K562 (cell line): ENCODE measurements around the gene RHEBL1. TPM values are rescaled to one million over a fixed set of nuclear protein-coding genes. Genes with fewer than 3 reads are reported as not detected.
A peak's percentile ranks its signal among the peaks of the same experiment; 100 is the strongest.

ENCODE experiments used
- ATAC-seq: fragments of 200-7000 bp; cut with Tn5 transposase; 3 replicates; pipeline ENCODE4 v1.9.1; 2020; ENCODE audit warnings: moderate library complexity
- BruUV-seq: library from RNA; stranded (reverse); fragments of 400-500 nt; replicated peaks from 2 replicates; lab custom pipeline; 2021; lab: Mats Ljungman, UMichigan
- CTCF ChIA-PET: fragments of 300-600 bp; formaldehyde crosslinking; extraction: SDS; loops from one replicate; lab custom pipeline; 2021; ENCODE audit warnings: low intra/inter-chr PET ratio; lab: Yijun Ruan, JAX
- POLR2A ChIA-PET: fragments of 300-600, 350-650 bp; sonication (Branson Sonifier 250); formaldehyde crosslinking; extraction: SDS; loops from one replicate; lab custom pipeline; 2021; ENCODE audit warnings: antibody characterized with exemption, inconsistent platforms; lab: Yijun Ruan, JAX
- DNase-seq, 4 experiments: peaks; one replicate each; pipeline versions ENCODE4 v3.0.0 to v3.0.0-alpha.2; 2011 to 2018; ENCODE audit warnings: low spot score in 3 of 4, mixed read lengths in 3 of 4; ENCODE audit errors: extremely low read depth in 1 of 4
- FAIRE-seq: peaks from 2 replicates; lab custom pipeline; 2011; peaks lifted over from hg19 to GRCh38; lab: Jason Lieb, UNC
- H2AFZ ChIP-seq: 2 replicates; pipeline ENCODE4 v1.6.0; 2011; ENCODE audit warnings: low read depth, low read length, control low read depth, inconsistent platforms
- H3K27ac ChIP-seq: fragments of 200-600 bp; 3 replicates; pipeline ENCODE4 v1.8.0; 2011; ENCODE audit warnings: low read depth, mild to moderate bottlenecking, control low read depth, inconsistent platforms, low read length, moderate library complexity, mixed read lengths; ENCODE audit errors: extremely low read depth
- H3K27me3 ChIP-seq, 2 experiments: fragments of 300-600 bp in 1 of 2; 2 replicates in 1 of 2; 3 replicates in 1 of 2; pipeline versions ENCODE4 v1.6.0 to v1.8.0; 2011; ENCODE audit warnings: inconsistent platforms in 2 of 2, low read length in 2 of 2, mild to moderate bottlenecking in 1 of 2, mixed read lengths in 1 of 2, moderate library complexity in 1 of 2; ENCODE audit not compliant: control insufficient read depth in 2 of 2, insufficient read depth in 2 of 2
- H3K36me3 ChIP-seq: fragments of 300-600 bp; 3 replicates; pipeline ENCODE4 v1.8.0; 2011; ENCODE audit warnings: mild to moderate bottlenecking, low read length, inconsistent platforms; ENCODE audit not compliant: control insufficient read depth, insufficient read depth
- H3K4me1 ChIP-seq, 2 experiments: fragments of 200-600 bp in 1 of 2; replicated peaks in 1 of 2; 2 replicates in 1 of 2; 3 replicates in 1 of 2; pipeline versions ENCODE4 v1.5.1 to v1.8.0; 2011; ENCODE audit warnings: inconsistent platforms in 2 of 2, low read length in 2 of 2, mild to moderate bottlenecking in 1 of 2, mixed read lengths in 1 of 2, moderate library complexity in 1 of 2; ENCODE audit not compliant: control insufficient read depth in 2 of 2, insufficient read depth in 2 of 2
- H3K4me2 ChIP-seq: 2 replicates; pipeline ENCODE4 v1.6.1; 2011; ENCODE audit warnings: low read length, control low read depth, inconsistent platforms, mixed read lengths; ENCODE audit not compliant: insufficient read depth
- H3K4me3 ChIP-seq: fragments of 200-600 bp; sonication (generic), shearing (Covaris generic); 2 replicates; pipeline ENCODE4 v1.5.1; 2016; ENCODE audit warnings: control low read depth, inconsistent platforms
- H3K79me2 ChIP-seq: fragments of 200-600 bp; 3 replicates; pipeline ENCODE4 v1.8.0; 2011; ENCODE audit warnings: low read length, inconsistent platforms; ENCODE audit not compliant: control insufficient read depth, insufficient read depth
- H3K9ac ChIP-seq, 2 experiments: 2 replicates each; pipeline versions ENCODE4 v1.6.0 to v1.6.1; 2011; ENCODE audit warnings: low read depth in 2 of 2, low read length in 2 of 2, control low read depth in 1 of 2, inconsistent platforms in 1 of 2, mild to moderate bottlenecking in 1 of 2, mixed read lengths in 1 of 2; ENCODE audit not compliant: insufficient read depth in 1 of 2
- H3K9me1 ChIP-seq: one replicate; pipeline ENCODE4 v1.6.0; 2011; ENCODE audit warnings: inconsistent platforms, mild to moderate bottlenecking, low read length, moderate library complexity; ENCODE audit not compliant: control insufficient read depth, insufficient read depth
- H3K9me3 ChIP-seq: replicated peaks from 2 replicates; pipeline ENCODE4 v1.5.1; 2011; ENCODE audit warnings: low read depth, low read length, inconsistent platforms; ENCODE audit not compliant: control insufficient read depth, insufficient read depth
- H4K20me1 ChIP-seq: replicated peaks from 2 replicates; pipeline ENCODE4 v1.6.1; 2011; ENCODE audit warnings: low read length, inconsistent platforms, mixed read lengths; ENCODE audit not compliant: control insufficient read depth, insufficient read depth
- CREB1 ChIP-seq, 2 experiments: sonication (generic) in 1 of 2; formaldehyde crosslinking in 1 of 2; IDR thresholded peaks; 2 replicates each; pipeline versions ENCODE4 v1.6.1 to v1.8.0; 2012 to 2022; ENCODE audit warnings: inconsistent platforms in 1 of 2, mild to moderate bottlenecking in 1 of 2, missing genetic modification reagents in 1 of 2, moderate library complexity in 1 of 2
- CSDE1 ChIP-seq, 2 experiments: fragments of 450-650 bp; IDR thresholded peaks; 2 replicates each; pipeline ENCODE4 v1.6.1; 2016; ENCODE audit warnings: mild to moderate bottlenecking in 1 of 2
- EHMT2 ChIP-seq: fragments of 450-650 bp; IDR thresholded peaks from 2 replicates; pipeline ENCODE4 v1.6.1; 2018; ENCODE audit warnings: antibody characterized with exemption
- ESRRA ChIP-seq: fragments of 450-650 bp; IDR thresholded peaks from 2 replicates; pipeline ENCODE4 v1.6.1; 2014; ENCODE audit warnings: low read depth, mild to moderate bottlenecking, moderate library complexity, borderline replicate concordance
- FOXO4 ChIP-seq: fragments of 450-650 bp; formaldehyde crosslinking; IDR thresholded peaks from 2 replicates; pipeline ENCODE4 v1.4.0; 2020; ENCODE audit warnings: mild to moderate bottlenecking, moderate library complexity
- NFIC ChIP-seq: fragments of 450-650 bp; IDR thresholded peaks from 2 replicates; pipeline ENCODE4 v1.6.1; 2017; ENCODE audit warnings: mild to moderate bottlenecking, inconsistent platforms
- PRMT5 ChIP-seq: sonication (generic); formaldehyde crosslinking; IDR thresholded peaks from 2 replicates; pipeline ENCODE4 v1.5.0; 2020; ENCODE audit warnings: missing genetic modification reagents
- SMAD4 ChIP-seq: fragments of 250-450 bp; sonication (Bioruptor Pico); conservative IDR thresholded peaks from 2 replicates; pipeline ENCODE4 v1.8.0; 2021; ENCODE audit warnings: inconsistent platforms, mild to moderate bottlenecking, moderate library complexity
- TBP ChIP-seq: optimal IDR thresholded peaks from 2 replicates; pipeline ENCODE3; 2011; ENCODE audit warnings: low read depth, low read length, improper control_type of control experiment
- ZBTB33 ChIP-seq: sonication (generic); formaldehyde crosslinking; IDR thresholded peaks from 2 replicates; pipeline ENCODE4 v1.8.1; 2023; ENCODE audit warnings: mild to moderate bottlenecking, missing genetic modification reagents
- ZNF449 ChIP-seq: fragments of 250-450 bp; sonication (Bioruptor Pico); IDR thresholded peaks from 2 replicates; pipeline ENCODE4 v1.8.0; 2022; ENCODE audit warnings: moderate library complexity, mild to moderate bottlenecking, inconsistent platforms
- WGBS: fragments of 100-300 bp; shearing (Covaris generic); methylation state at CpG from one replicate; pipeline ENCODE4 v1.1.6; 2016; ENCODE audit warnings: low coverage, mixed read lengths; ENCODE audit not compliant: insufficient coverage; ENCODE audit errors: missing lambda C conversion rate; 5-methylcytosine and 5-hydroxymethylcytosine counted together
- in situ Hi-C: fragments of 300-500 bp; cut with MboI; formaldehyde crosslinking; loops from 4 replicates; pipeline ENCODE4 v1.15.0; 2018; ENCODE audit warnings: inconsistent platforms, mixed read lengths
- intact Hi-C: fragments of 100-400 bp; cut with micrococcal nuclease; formaldehyde crosslinking; loops from 2 replicates; pipeline ENCODE4 v1.14.2; 2022
- polyA plus RNA-seq, 8 experiments: library from polyadenylated mRNA; depleted of rRNA in 4 of 8; stranded (reverse) in 5 of 8; unstranded in 3 of 8; fragments of >200 nt; fragmentation: Nextera tagmentation in 2 of 8; fragmentation: Illumina TruSeq in 1 of 8; extraction: Ambion mirVana in 2 of 8; extraction: Trizol in 1 of 8; gene quantifications; 2 replicates each; pipeline versions ENCODE4 v1.2.1 to v1.2.3, GENCODE V29; 2011 to 2014; ENCODE audit warnings: inconsistent platforms in 1 of 8, missing spikeins in 1 of 8
- total RNA-seq, 7 experiments: library from RNA; depleted of rRNA in 6 of 7; stranded (reverse); fragments of >200 nt in 6 of 7; fragmentation: Illumina TruSeq in 2 of 7; extraction: Trizol in 2 of 7; gene quantifications; 2 replicates each; pipeline versions ENCODE4 v1.2.1 to v1.2.3, GENCODE V29; 2011 to 2021; ENCODE audit warnings: low replicate concordance in 1 of 7

Gene RHEBL1
- total and polyA plus RNA-seq, 9 of the 15 experiments (the other 6 are each of a cell fraction or from before 2014, with no cell fraction given), result 4.3 to 36.1 (median 8.2) TPM

GRCh38 chr12:49024543-49024942 is 45.2 kb downstream of the RHEBL1 start (continued):
- TF ChIP-seq CREB1 (IDR thresholded peaks at IDR 0.05), result no peak
- TF ChIP-seq CREB1 (CRISPR knock-in tag; IDR thresholded peaks at IDR 0.05), result no peak
- no peak for TF ChIP-seq NFIC
- TF ChIP-seq SMAD4 (CRISPR knock-in tag), result no peak
- no peak for TF ChIP-seq ZBTB33 (CRISPR knock-in tag)
- no peak for TF ChIP-seq EHMT2
- no peak for TF ChIP-seq TBP

GRCh38 chr12:49023812-49024211 is 46.0 kb downstream of the RHEBL1 start:
- Histone ChIP-seq H3K4me3 (no peak overlapping the region), H3K9ac (no peak overlapping the region), H2AFZ (no peak overlapping the region), H3K4me1 (peaks cover 15 to 19% of the 10 kb centered on the region in 2 experiments; a peak in 4 of 5 replicates), H3K27ac (no peak overlapping the region), H3K27me3 (no peaks in the 10 kb centered on the region), H3K79me2 (no peaks in the 10 kb centered on the region; the same call in 2 of the 3 replicates), H3K36me3 (peaks cover 83% of the 10 kb centered on the region), H4K20me1 (0 out of 2 replicates have a peak, but pooled peaks cover 5% of the 10 kb centered on the region), H3K4me2 (no peak overlapping the region), H3K9me3 (no peaks in the 10 kb centered on the region), H3K9me1 (no peaks in the 10 kb centered on the region)
- in situ Hi-C loops, result no loop called here
- intact Hi-C loops, result no loop called here
- BruUV-seq, result no TSS peak
- CTCF ChIA-PET, result no interaction called here
- 95% methylated on average over 2 of the region's 2 CpGs for WGBS
- DNase-seq, result no peak
- POLR2A ChIA-PET, result interaction anchor here (0.9 to 3.4 kb wide), 5 partner anchors 8 to 20 kb away, joined by 4 to 22 read pairs (median 8); no protein-coding TSS in a partner anchor
- FAIRE-seq, result no peak
- no peak for ATAC-seq
- TF ChIP-seq ZNF449 (no peak), FOXO4 (CRISPR knock-in tag) (no peak), ZBTB33 (CRISPR knock-in tag) (no peak), CSDE1 (IDR thresholded peaks at IDR 0.05) (no peak), ESRRA (peak; percentile 47; the same call in 1 of the 2 replicates), PRMT5 (CRISPR knock-in tag) (no peak)
